ENCODE measurements around the gene PTPRT. TPM values are rescaled to one million over a fixed set of nuclear protein-coding genes. Genes with fewer than 3 reads are reported as not detected.

PTPRT gene
- total RNA-seq, 1 experiment from 2014 or later = not detected

DNA sequence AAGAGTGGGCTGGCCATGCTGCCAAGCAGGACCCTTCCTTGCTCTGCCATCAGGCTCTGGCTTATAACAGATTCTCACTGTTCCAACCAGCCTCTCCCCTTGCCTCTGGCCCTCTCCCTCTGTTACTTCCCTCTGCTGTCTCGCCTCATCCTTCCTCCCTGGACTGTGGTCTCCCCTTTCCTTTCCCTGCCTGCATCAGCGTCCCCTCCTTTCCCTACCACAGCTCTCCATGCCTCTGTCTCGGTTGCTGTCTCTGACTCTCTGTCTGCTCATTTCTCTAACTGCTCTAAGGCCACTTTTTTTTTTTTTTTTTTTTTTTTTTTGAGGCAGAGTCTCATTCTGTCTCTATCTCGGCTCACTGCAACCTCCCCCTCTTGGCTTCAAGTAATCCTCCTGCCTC lies 173.4 kb downstream of the PTPRT start:
- Histone ChIP-seq H3K79me2 (ENCODE audit: low read length) (no peaks in the 10 kb centered on the region), H4K20me1 (ENCODE audit: low read length) (no peaks in the 10 kb centered on the region), H3K36me3 (ENCODE audit: low read depth, low read length) (no peaks in the 10 kb centered on the region), H3K27ac (ENCODE audit: low read length) (no peak overlapping the region), H3K4me1 (ENCODE audit: insufficient read depth, low read length) (no peaks in the 10 kb centered on the region), H2AFZ (ENCODE audit: low read length) (no peak overlapping the region), H3K27me3 (ENCODE audit: low read length) (no peaks in the 10 kb centered on the region), H3K9ac (ENCODE audit: low read length) (no peak overlapping the region), H3K9me2 (replicated peaks; ENCODE audit: low read length) (no peaks in the 10 kb centered on the region), H3K4me3 (ENCODE audit: low read length) (no peak overlapping the region), H3K4me2 (ENCODE audit: low read length) (no peak overlapping the region), H3F3A (ENCODE audit: low read length, unreplicated experiment) (no peaks in the 10 kb centered on the region), H3K9me3 (ENCODE audit: low read length) (peaks cover 16% of the 10 kb centered on the region)
- intact Hi-C loops (cut with micrococcal nuclease) = no loop called here
- DNase-seq (no peak), ATAC-seq (no peak)
- TF ChIP-seq EZH2phosphoT487 (IDR thresholded peaks at IDR 0.05; ENCODE audit: borderline replicate concordance, low read length) (no peak), EZH2 (IDR thresholded peaks at IDR 0.05; ENCODE audit: low read length, unreplicated experiment) (no peak)
- TF ChIP-seq, protein P1, sequence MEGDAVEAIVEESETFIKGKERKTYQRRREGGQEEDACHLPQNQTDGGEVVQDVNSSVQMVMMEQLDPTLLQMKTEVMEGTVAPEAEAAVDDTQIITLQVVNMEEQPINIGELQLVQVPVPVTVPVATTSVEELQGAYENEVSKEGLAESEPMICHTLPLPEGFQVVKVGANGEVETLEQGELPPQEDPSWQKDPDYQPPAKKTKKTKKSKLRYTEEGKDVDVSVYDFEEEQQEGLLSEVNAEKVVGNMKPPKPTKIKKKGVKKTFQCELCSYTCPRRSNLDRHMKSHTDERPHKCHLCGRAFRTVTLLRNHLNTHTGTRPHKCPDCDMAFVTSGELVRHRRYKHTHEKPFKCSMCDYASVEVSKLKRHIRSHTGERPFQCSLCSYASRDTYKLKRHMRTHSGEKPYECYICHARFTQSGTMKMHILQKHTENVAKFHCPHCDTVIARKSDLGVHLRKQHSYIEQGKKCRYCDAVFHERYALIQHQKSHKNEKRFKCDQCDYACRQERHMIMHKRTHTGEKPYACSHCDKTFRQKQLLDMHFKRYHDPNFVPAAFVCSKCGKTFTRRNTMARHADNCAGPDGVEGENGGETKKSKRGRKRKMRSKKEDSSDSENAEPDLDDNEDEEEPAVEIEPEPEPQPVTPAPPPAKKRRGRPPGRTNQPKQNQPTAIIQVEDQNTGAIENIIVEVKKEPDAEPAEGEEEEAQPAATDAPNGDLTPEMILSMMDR (conservative IDR thresholded peaks at IDR 0.05; ENCODE audit: low read depth, low read length) = no peak
- ChIA-PET POLR2A (ENCODE audit: unreplicated experiment) (no interaction called here), CTCF (no interaction called here)
- BruUV-seq (replicated peaks) = no TSS peak

DNA sequence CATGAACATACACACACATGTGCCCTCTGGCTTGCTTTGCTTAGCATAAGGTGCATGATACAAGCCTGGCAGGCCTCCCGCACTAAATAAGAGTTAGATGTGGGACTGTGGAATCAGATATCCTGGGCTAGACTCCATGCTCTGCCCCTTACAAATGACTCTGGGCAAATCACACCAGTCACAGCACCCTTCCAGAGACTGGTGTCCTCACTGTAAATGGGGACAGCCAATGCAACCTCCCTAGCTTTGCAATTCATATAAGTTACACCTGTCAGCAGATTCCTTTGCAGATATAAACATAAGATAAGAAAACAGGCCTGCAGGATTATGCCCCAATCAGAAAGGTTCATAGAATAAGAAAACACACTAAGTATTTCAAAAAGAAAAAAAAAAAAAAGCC lies 174.1 kb downstream of the PTPRT start:
- no peak for DNase-seq
- no peak overlapping the region for H3K9ac ChIP-seq (ENCODE audit: low read length)
- no peaks in the 10 kb centered on the region for H3K27me3 ChIP-seq (ENCODE audit: low read length)
- ATAC-seq = no peak
- no TSS peak for BruUV-seq (replicated peaks)
- no peaks in the 10 kb centered on the region for H3F3A ChIP-seq (ENCODE audit: low read length, unreplicated experiment)
- no peaks in the 10 kb centered on the region for H3K36me3 ChIP-seq (ENCODE audit: low read depth, low read length)
- H2AFZ ChIP-seq (ENCODE audit: low read length) = no peak overlapping the region
- no peak overlapping the region for H3K27ac ChIP-seq (ENCODE audit: low read length)
- intact Hi-C loops (cut with micrococcal nuclease) = no loop called here
- no peak overlapping the region for H3K4me3 ChIP-seq (ENCODE audit: low read length)
- no peaks in the 10 kb centered on the region for H3K4me1 ChIP-seq (ENCODE audit: insufficient read depth, low read length)
- peaks cover 15% of the 10 kb centered on the region for H3K9me3 ChIP-seq (ENCODE audit: low read length)
- no peaks in the 10 kb centered on the region for H3K79me2 ChIP-seq (ENCODE audit: low read length)
- H3K9me2 ChIP-seq (replicated peaks; ENCODE audit: low read length) = no peaks in the 10 kb centered on the region
- TF ChIP-seq, protein P1 (conservative IDR thresholded peaks at IDR 0.05; ENCODE audit: low read depth, low read length) = no peak
- TF ChIP-seq EZH2 (IDR thresholded peaks at IDR 0.05; ENCODE audit: low read length, unreplicated experiment) = no peak
- TF ChIP-seq EZH2phosphoT487 (IDR thresholded peaks at IDR 0.05; ENCODE audit: borderline replicate concordance, low read length) = no peak
- no peak overlapping the region for H3K4me2 ChIP-seq (ENCODE audit: low read length)
- POLR2A ChIA-PET (ENCODE audit: unreplicated experiment) = no interaction called here
- CTCF ChIA-PET = no interaction called here
- no peaks in the 10 kb centered on the region for H4K20me1 ChIP-seq (ENCODE audit: low read length)

DNA sequence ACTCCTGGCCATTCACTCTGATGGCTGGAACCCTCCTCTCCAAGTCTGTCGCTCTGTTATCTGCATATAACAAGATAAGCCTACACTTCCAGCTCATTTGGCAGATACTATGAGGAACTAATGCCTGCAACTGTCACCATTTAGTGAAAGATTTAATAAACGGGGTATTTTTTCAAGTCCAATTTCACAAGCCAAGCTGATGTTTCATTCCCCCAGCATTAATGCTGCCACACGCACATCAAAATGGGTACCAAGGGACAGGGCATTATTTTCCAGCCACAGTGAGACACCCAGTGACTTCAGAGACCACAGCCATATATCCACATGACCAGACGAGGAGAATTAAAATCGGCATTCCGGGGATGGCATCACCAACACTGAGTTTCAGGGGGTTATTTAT lies 175.5 kb downstream of the PTPRT start:
- Histone ChIP-seq H3K36me3 (ENCODE audit: low read depth, low read length) (no peaks in the 10 kb centered on the region), H3K9me2 (replicated peaks; ENCODE audit: low read length) (no peaks in the 10 kb centered on the region), H3F3A (ENCODE audit: low read length, unreplicated experiment) (no peaks in the 10 kb centered on the region), H3K27ac (ENCODE audit: low read length) (no peak overlapping the region), H3K9ac (ENCODE audit: low read length) (no peak overlapping the region), H2AFZ (ENCODE audit: low read length) (no peak overlapping the region), H3K4me3 (ENCODE audit: low read length) (no peak overlapping the region), H3K79me2 (ENCODE audit: low read length) (no peaks in the 10 kb centered on the region), H4K20me1 (ENCODE audit: low read length) (no peaks in the 10 kb centered on the region), H3K4me2 (ENCODE audit: low read length) (no peak overlapping the region), H3K9me3 (ENCODE audit: low read length) (peaks cover 17% of the 10 kb centered on the region), H3K27me3 (ENCODE audit: low read length) (no peaks in the 10 kb centered on the region), H3K4me1 (ENCODE audit: insufficient read depth, low read length) (no peaks in the 10 kb centered on the region)
- TF ChIP-seq, protein P1 (conservative IDR thresholded peaks at IDR 0.05; ENCODE audit: low read depth, low read length) = no peak
- TF ChIP-seq EZH2 (IDR thresholded peaks at IDR 0.05; ENCODE audit: low read length, unreplicated experiment) (no peak), EZH2phosphoT487 (IDR thresholded peaks at IDR 0.05; ENCODE audit: borderline replicate concordance, low read length) (no peak)
- intact Hi-C loops (cut with micrococcal nuclease) = no loop called here
- DNase-seq (no peak), ATAC-seq (no peak)
- POLR2A ChIA-PET (ENCODE audit: unreplicated experiment) = no interaction called here
- no TSS peak for BruUV-seq (replicated peaks)
- CTCF ChIA-PET = no interaction called here

Measured in PC-3 (cell line).